PC-3 (cell line): ENCODE data around the gene EPHB2. TPM values are rescaled to one million over a fixed set of nuclear protein-coding genes. Genes with fewer than 3 reads are reported as not detected.

ENCODE experiments used
- ATAC-seq: fragments of 200-7000 bp; cut with Tn5 transposase; 2 replicates; pipeline ENCODE4 v1.9.1; 2020; ENCODE audit warnings: mild to moderate bottlenecking, moderate library complexity
- BruUV-seq: library from RNA; stranded (reverse); fragments of 400-500 nt; replicated peaks from 2 replicates; lab custom pipeline; 2021; lab: Mats Ljungman, UMichigan
- CTCF ChIA-PET: fragments of 300-600 bp; sonication (Branson Sonifier 250); formaldehyde crosslinking; loops from one replicate; lab custom pipeline; 2022; ENCODE audit warnings: antibody characterized with exemption; lab: Charles Lee
- POLR2A ChIA-PET: fragments of 300-600 bp; sonication (Branson Sonifier 250); formaldehyde crosslinking; loops from one replicate; lab custom pipeline; 2022; ENCODE audit warnings: antibody characterized with exemption; ENCODE audit not compliant: unreplicated experiment; lab: Charles Lee
- DNase-seq: peaks from one replicate; pipeline ENCODE4 v3.0.0-alpha.2; 2015
- H2AFZ ChIP-seq: fragments of 300-600 bp; sonication (generic); 2 replicates; pipeline ENCODE4 v1.6.0; 2016; ENCODE audit warnings: antibody characterized with exemption, low read length
- H3F3A ChIP-seq: fragments of 300-600 bp; sonication (generic); one replicate; pipeline ENCODE4 v1.6.0; 2017; ENCODE audit warnings: antibody characterized with exemption, low read length, control low read depth, mild to moderate bottlenecking; ENCODE audit not compliant: unreplicated experiment
- H3K27ac ChIP-seq: fragments of 300-600 bp; sonication (generic); 2 replicates; pipeline ENCODE4 v1.5.1; 2016; ENCODE audit warnings: mild to moderate bottlenecking, low read length
- H3K27me3 ChIP-seq: fragments of 300-600 bp; sonication (generic); 2 replicates; pipeline ENCODE4 v1.6.1; 2016; ENCODE audit warnings: low read length, mixed read lengths
- H3K36me3 ChIP-seq: fragments of 300-600 bp; sonication (generic); 2 replicates; pipeline ENCODE4 v1.6.1; 2016; ENCODE audit warnings: low read depth, mixed run types, low read length, mixed read lengths
- H3K4me1 ChIP-seq: fragments of 300-600 bp; sonication (generic); 2 replicates; pipeline ENCODE4 v1.5.1; 2016; ENCODE audit warnings: low read length; ENCODE audit not compliant: insufficient read depth
- H3K4me2 ChIP-seq: fragments of 300-600 bp; sonication (generic); 2 replicates; pipeline ENCODE4 v1.6.0; 2016; ENCODE audit warnings: low read length
- H3K4me3 ChIP-seq: fragments of 300-600 bp; sonication (generic); 2 replicates; pipeline ENCODE4 v1.5.1; 2016; ENCODE audit warnings: mild to moderate bottlenecking, low read length, mixed read lengths
- H3K79me2 ChIP-seq: fragments of 300-600 bp; sonication (generic); 2 replicates; pipeline ENCODE4 v1.6.1; 2017; ENCODE audit warnings: low read length, mixed read lengths
- H3K9ac ChIP-seq: fragments of 300-600 bp; sonication (generic); 2 replicates; pipeline ENCODE4 v1.6.0; 2016; ENCODE audit warnings: mild to moderate bottlenecking, low read length
- H3K9me2 ChIP-seq: fragments of 300-600 bp; sonication (generic); replicated peaks from 2 replicates; pipeline ENCODE4 v1.6.1; 2016; ENCODE audit warnings: mixed run types, low read length, mixed read lengths
- H3K9me3 ChIP-seq: fragments of 300-600 bp; sonication (generic); 2 replicates; pipeline ENCODE4 v1.6.1; 2016; ENCODE audit warnings: low read length, mixed read lengths
- H4K20me1 ChIP-seq: fragments of 300-600 bp; sonication (generic); 2 replicates; pipeline ENCODE4 v1.6.1; 2016; ENCODE audit warnings: low read length, mixed read lengths
- EZH2 ChIP-seq: fragments of 300-600 bp; sonication (generic); IDR thresholded peaks from one replicate; pipeline ENCODE4 v1.6.1; 2017; ENCODE audit warnings: antibody characterized with exemption, mild to moderate bottlenecking, low read length; ENCODE audit not compliant: unreplicated experiment
- EZH2phosphoT487 ChIP-seq: fragments of 300-600 bp; sonication (generic); IDR thresholded peaks from 2 replicates; pipeline ENCODE4 v1.6.1; 2018; ENCODE audit warnings: mild to moderate bottlenecking, antibody characterized with exemption, low read length, borderline replicate concordance
- intact Hi-C: fragments of 100-400 bp; cut with micrococcal nuclease; formaldehyde crosslinking; loops from 2 replicates; pipeline ENCODE4 v1.9.0; 2023
- total RNA-seq: library from RNA; depleted of rRNA; stranded (reverse); fragments of >200 nt; gene quantifications from 2 replicates; pipeline ENCODE4 v1.2.3, GENCODE V29; 2014
- TF ChIP-seq, protein P1 (sequence below): fragments of 300-600 bp; sonication (generic); conservative IDR thresholded peaks from 2 replicates; pipeline ENCODE4 v1.5.1; 2017; ENCODE audit warnings: antibody characterized with exemption, low read depth, mild to moderate bottlenecking, low read length

The EPHB2 gene
- total RNA-seq, 1 experiment from 2014 or later, result 23.2 TPM

DNA sequence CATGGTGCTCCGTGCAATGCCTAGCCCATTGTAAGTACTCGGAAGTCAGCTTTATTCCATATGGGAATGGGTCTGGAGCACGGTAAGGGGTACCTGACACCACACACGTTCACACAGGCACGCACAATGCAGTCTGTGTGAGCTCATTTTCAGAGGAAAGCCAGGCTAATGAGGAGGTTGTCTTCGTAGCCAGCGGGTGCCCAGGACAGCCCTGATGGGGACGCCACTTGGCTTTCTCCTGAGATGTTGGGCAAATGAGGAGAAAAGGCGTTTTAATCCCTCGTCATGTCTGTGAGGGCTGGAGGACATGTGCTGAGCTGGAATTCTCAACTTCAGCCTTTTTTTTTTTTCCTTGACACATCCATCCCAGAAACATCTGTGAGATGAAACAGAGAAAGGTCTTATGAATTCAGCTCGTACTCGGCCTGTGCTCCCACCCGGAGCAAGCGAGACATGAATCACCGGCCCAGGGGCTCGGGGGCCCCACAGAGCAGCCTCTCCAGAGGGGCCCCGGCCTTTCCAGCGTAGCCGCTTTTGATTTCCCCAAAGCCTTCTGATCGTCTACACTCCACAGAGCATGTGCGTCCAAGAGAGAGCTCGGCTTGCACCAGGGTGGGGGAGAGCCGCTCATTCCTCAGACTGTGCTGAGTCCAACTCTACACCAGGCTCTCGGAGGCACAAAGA is 125.1 kb downstream of the EPHB2 start:
- peaks cover 4% of the 10 kb centered on the region for H3F3A ChIP-seq
- H3K9me3 ChIP-seq, result no peaks in the 10 kb centered on the region
- H3K4me2 ChIP-seq, result no peak overlapping the region
- no peak overlapping the region for H3K27ac ChIP-seq
- H3K9me2 ChIP-seq, result no peaks in the 10 kb centered on the region
- TF ChIP-seq, protein P1, sequence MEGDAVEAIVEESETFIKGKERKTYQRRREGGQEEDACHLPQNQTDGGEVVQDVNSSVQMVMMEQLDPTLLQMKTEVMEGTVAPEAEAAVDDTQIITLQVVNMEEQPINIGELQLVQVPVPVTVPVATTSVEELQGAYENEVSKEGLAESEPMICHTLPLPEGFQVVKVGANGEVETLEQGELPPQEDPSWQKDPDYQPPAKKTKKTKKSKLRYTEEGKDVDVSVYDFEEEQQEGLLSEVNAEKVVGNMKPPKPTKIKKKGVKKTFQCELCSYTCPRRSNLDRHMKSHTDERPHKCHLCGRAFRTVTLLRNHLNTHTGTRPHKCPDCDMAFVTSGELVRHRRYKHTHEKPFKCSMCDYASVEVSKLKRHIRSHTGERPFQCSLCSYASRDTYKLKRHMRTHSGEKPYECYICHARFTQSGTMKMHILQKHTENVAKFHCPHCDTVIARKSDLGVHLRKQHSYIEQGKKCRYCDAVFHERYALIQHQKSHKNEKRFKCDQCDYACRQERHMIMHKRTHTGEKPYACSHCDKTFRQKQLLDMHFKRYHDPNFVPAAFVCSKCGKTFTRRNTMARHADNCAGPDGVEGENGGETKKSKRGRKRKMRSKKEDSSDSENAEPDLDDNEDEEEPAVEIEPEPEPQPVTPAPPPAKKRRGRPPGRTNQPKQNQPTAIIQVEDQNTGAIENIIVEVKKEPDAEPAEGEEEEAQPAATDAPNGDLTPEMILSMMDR, result no peak
- TF ChIP-seq EZH2phosphoT487 (no peak), EZH2 (no peak)
- H3K4me1 ChIP-seq, result peaks cover 35% of the 10 kb centered on the region
- POLR2A ChIA-PET, result no interaction called here
- no TSS peak for BruUV-seq
- intact Hi-C loops, result no loop called here
- H3K4me3 ChIP-seq, result no peak overlapping the region
- no peak overlapping the region for H3K9ac ChIP-seq
- H3K36me3 ChIP-seq, result no peaks in the 10 kb centered on the region
- no peak for DNase-seq
- H4K20me1 ChIP-seq, result no peaks in the 10 kb centered on the region
- no peak for ATAC-seq
- CTCF ChIA-PET, result no interaction called here
- H3K27me3 ChIP-seq, result no peaks in the 10 kb centered on the region
- no peaks in the 10 kb centered on the region for H3K79me2 ChIP-seq
- H2AFZ ChIP-seq, result no peak overlapping the region

DNA sequence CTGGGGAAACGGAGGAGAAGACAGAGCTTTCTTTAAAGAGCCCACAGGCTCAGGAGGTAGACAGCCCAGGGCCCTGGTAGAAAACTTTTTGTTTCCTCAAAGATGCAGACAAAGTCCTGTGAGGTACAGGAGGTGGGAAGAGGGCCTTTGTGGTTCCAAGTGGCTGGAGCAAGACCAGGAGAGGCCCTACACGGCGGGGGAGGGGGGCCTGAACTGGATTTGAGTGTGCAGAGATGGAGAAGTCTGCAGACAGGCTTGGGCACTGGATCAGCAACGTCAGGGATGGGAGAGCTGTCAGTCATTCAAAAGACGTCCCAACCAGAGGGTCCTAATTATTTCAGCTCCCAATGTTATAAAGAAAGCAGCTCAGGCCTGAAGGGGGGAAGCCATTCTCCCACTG is 126.2 kb downstream of the EPHB2 start:
- no TSS peak for BruUV-seq
- DNase-seq (no peak), ATAC-seq (no peak)
- Histone ChIP-seq H3K4me1 (peaks cover 25% of the 10 kb centered on the region), H3K4me2 (no peak overlapping the region), H2AFZ (no peak overlapping the region), H4K20me1 (no peaks in the 10 kb centered on the region), H3F3A (peaks cover 4% of the 10 kb centered on the region), H3K9me3 (no peaks in the 10 kb centered on the region), H3K9ac (no peak overlapping the region), H3K36me3 (no peaks in the 10 kb centered on the region), H3K79me2 (no peaks in the 10 kb centered on the region), H3K9me2 (no peaks in the 10 kb centered on the region), H3K4me3 (no peak overlapping the region), H3K27ac (no peak overlapping the region), H3K27me3 (no peaks in the 10 kb centered on the region)
- intact Hi-C loops, result no loop called here
- ChIA-PET POLR2A (no interaction called here), CTCF (no interaction called here)
- TF ChIP-seq EZH2 (no peak), EZH2phosphoT487 (no peak)
- TF ChIP-seq, protein P1, result no peak

DNA sequence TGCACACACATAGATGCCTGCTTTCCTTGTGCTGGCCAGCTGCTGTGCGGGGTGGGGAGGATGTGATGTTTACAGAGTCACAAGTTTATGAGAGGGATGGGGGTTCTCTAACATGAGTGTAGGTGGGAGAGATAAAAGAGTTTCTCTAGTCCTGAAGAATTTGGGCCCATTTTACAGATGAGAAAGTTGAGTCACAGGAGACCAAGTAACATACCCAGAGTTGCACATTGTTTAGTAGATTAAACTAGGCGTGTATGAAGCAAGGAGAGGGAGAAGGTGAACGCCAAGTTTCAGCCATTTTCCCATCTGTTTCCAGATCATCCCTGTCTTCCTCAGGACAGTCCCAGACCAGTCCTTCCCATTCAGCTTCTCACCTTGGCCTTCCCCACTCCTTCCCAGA is 126.7 kb downstream of the EPHB2 start:
- H3K9me3 ChIP-seq, result no peaks in the 10 kb centered on the region
- ATAC-seq, result no peak
- H3K9me2 ChIP-seq, result no peaks in the 10 kb centered on the region
- BruUV-seq, result no TSS peak
- POLR2A ChIA-PET, result no interaction called here
- TF ChIP-seq, protein P1, result no peak
- TF ChIP-seq EZH2, result no peak
- no peak for TF ChIP-seq EZH2phosphoT487
- H3K36me3 ChIP-seq, result no peaks in the 10 kb centered on the region
- H3K79me2 ChIP-seq, result no peaks in the 10 kb centered on the region
- H3K27ac ChIP-seq, result no peak overlapping the region
- no peak overlapping the region for H3K9ac ChIP-seq
- DNase-seq, result no peak
- no peak overlapping the region for H3K4me3 ChIP-seq
- H3K4me1 ChIP-seq, result peaks cover 21% of the 10 kb centered on the region
- H3K4me2 ChIP-seq, result no peak overlapping the region
- H4K20me1 ChIP-seq, result no peaks in the 10 kb centered on the region
- peaks cover 3% of the 10 kb centered on the region for H3F3A ChIP-seq
- no peaks in the 10 kb centered on the region for H3K27me3 ChIP-seq
- H2AFZ ChIP-seq, result no peak overlapping the region
- CTCF ChIA-PET, result no interaction called here
- intact Hi-C loops, result no loop called here
